GM21529 (cell line): ENCODE data around the gene MYBPHL.
A peak's percentile ranks its signal among the peaks of the same experiment; 100 is the strongest.

Experiments used
- ATAC-seq: cut with Tn5 transposase; IDR thresholded peaks from one replicate; pipeline ENCODE4 v1.9.1; 2021; ENCODE audit not compliant: unreplicated experiment

The MYBPHL gene

DNA sequence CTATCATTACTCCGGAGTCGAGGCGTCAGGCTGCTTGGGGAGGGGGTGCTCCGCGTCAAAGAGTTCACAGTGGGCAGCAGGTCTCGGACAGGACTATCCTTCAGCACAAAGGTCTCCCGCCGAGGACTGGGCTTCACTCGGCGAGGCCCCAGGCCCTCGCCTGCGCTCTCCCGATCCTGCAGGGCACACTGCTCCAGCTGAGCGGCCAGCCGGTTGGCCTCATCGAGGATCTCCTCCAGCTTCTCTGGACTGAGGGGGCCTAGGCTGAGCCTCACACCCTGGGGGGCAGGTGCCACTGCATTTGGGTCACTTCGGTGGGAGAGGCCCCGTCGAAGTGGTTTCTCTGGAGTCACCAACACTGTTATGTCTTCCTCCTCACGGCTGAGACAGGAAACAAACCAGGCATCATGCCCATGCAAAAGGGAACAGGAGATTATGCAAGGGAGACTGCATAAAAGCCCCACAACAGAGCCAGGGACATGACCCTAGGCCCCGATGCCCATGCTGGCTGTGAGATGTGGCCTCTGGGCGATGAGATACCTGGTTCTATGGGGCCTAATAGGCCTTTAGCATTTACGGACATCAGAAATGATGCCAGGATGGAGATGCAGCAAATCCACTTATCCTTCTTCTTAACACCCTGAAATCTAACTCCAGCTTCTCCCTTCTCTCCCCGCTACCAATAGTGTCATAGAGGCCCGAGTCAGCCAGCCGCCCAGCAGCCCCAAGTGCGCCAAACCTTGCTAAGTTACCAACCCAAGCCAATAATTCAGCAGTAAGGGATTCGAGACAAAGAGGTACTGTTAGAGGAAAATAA, 24.9 kb downstream of the MYBPHL start:
- ATAC-seq, result no peak

GRCh38 chr1:109280862-109281261, 25.9 kb downstream of the MYBPHL start:
- ATAC-seq, result no peak

GRCh38 chr1:109279615-109280278, 27.1 kb downstream of the MYBPHL start:
- no peak for ATAC-seq

- ATAC-seq, result peak; percentile 82
Observed at GRCh38 chr1:109277434-109278204, 29.2 kb downstream of the MYBPHL start.

GRCh38 chr1:109275706-109276345, 31.0 kb downstream of the MYBPHL start:
- no peak for ATAC-seq

- no peak for ATAC-seq
Observed at GRCh38 chr1:109274533-109275476, 32.0 kb downstream of the MYBPHL start.

DNA sequence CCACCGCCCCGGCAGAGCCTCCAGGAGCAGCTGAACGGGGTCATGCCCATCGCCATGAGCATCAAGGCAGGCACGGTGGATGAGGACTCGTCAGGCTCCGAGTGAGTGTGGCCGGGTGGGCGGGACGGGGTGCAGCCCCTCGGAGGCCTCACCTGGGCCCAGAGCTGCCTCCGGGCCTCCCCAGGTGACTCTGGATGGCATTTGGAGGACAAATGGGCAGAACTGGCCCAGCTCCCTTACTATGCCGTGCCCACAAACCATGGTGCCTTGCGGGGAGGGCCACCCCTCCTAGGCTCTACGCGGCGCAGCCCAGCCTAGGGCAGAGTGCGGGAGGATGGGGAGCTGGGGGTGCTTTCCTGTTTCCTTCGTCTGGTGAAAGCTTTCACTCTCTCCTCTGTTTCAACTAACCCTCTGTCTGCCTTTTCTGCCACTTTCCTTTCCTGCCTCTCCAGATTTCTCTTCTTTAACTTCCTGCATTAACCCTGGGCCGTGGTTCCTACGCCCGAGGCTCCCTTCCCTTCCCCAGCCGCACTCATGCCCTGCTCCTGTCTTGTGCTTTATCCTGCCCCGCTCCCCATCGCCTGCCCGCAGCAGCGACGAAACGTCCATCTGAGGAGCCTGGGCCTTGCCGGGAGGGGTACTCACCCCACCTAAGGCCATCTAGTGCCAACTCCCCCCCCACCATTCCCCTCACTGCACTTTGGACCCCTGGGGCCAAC, 33.1 kb downstream of the MYBPHL start:
- ATAC-seq, result no peak

DNA sequence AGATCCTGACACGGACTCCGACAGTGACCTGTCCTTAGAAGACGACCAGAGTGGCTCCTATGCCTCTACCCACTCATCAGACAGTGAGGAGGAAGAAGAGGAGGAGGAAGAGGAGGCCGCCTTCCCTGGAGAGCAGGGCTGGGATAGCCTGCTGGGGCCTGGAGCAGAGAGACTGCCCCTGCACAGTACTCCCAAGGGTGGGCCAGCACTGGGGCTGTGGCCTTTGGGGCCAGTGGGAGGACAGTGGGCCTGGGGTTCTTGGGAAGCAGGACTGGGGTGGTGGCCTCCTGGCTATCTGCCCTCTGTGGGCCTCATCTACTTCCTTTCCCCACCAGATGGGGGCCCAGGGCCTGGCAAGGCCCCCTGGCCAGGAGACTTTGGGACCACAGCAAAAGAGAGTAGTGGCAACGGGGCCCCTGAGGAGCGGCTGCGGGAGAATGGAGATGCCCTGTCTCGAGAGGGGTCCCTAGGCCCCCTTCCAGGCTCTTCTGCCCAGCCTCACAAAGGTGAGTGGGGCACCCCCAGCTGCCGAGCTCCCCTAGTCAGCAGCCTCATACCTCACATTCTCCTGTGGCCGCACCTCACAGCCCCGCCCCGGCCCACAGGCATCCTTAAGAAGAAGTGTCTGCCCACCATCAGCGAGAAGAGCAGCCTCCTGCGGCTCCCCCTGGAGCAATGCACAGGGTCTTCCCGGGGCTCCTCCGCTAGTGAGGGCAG, 33.8 kb downstream of the MYBPHL start:
- no peak for ATAC-seq

DNA sequence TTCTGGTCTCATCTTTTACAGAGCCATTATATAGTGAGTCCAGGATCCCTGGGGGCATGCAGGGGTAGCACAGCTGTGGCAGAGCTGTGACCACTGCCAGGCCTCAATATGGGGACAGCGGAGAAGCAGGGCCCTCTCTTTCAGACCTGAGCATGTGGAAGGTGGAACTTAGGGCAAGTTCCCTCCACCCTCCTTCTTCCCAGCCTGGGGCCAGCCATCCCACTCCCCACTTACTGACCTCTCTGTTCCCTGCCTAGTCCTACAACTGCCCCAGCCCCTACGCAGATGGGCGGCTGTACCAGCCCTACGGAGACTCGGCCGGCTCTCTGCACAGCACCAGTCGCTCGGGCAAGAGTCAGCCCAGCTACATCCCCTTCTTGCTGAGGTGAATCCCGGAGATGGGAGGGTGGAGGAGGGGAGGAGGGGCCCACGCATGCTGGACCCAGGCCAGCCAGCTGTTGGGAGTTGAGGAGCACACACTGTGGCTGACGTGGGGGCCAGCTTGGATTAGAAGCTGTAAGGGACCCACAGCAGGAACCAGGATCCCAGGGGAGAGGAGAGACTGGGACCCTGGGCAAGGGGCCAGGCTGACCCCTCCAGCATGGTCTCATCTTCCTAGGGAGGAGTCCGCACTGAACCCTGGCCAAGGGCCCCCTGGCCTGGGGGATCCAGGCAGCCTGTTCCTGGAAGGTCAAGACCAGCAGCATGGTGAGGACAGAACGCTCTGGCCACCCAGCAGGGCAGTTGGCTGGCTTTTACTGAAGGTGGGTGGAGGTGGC, 34.6 kb downstream of the MYBPHL start:
- ATAC-seq, result no peak

DNA sequence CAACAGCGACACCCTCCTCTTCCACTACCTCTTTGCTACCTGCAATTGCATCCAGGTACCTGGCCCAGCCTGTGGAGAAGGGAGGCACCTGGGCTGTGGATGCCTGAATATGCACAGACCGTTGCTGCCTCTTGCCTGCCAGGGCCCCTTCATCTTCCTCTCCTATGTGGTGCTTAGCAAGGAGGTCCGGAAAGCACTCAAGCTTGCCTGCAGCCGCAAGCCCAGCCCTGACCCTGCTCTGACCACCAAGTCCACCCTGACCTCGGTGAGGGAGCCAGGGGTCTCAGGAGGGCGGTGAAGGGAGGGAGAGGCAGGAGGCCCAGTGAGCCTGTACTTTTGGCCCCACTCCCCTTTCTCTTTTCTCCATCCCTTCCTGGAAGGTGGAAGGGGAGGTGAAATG, 35.4 kb downstream of the MYBPHL start:
- ATAC-seq, result no peak

GRCh38 chr1:109270623-109271317, 36.0 kb downstream of the MYBPHL start:
- ATAC-seq, result no peak

- no peak for ATAC-seq
Observed at GRCh38 chr1:109269981-109270622, 36.7 kb downstream of the MYBPHL start.

GRCh38 chr1:109269212-109269980, 37.4 kb downstream of the MYBPHL start:
- no peak for ATAC-seq

DNA sequence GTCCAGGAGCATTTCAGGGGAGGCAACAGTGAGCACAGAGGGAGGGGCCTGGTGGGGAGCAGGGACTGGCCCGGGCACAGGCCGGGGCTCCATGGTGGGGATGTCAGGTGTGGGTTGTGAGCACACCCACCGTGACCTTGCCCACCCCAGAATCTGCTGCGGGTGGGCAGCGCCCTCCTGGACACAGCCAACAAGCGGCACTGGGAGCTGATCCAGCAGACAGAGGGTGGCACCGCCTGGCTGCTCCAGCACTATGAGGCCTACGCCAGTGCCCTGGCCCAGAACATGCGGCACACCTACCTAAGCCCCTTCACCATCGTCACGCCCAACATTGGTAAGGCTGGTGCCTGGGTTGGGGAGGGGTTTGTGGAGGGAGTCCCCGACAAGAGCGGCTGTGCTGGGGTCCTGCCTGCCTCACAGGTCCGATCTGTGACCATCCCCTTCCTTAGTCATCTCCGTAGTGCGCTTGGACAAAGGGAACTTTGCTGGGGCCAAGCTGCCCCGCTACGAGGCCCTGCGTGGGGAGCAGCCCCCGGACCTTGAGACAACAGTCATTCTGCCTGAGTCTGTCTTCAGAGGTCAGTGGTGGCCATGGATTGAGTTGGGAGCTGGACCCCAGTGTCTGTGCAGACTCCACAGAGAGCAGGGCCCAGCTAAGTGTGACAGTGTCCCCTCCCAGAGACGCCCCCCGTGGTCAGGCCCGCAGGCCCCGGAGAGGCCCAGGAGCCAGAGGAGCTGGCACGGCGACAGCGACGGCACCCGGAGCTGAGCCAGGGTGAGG, 38.2 kb downstream of the MYBPHL start:
- no peak for ATAC-seq

- ATAC-seq, result no peak
Observed at GRCh38 chr1:109267743-109268300, 39.0 kb downstream of the MYBPHL start.
